ENCODE measurements around the gene UGT1A3. TPM values are rescaled to one million over a fixed set of nuclear protein-coding genes. Genes with fewer than 3 reads are reported as not detected.

The UGT1A3 gene
- total and polyA plus RNA-seq, 5 donors from 2014 or later: not detected

DNA sequence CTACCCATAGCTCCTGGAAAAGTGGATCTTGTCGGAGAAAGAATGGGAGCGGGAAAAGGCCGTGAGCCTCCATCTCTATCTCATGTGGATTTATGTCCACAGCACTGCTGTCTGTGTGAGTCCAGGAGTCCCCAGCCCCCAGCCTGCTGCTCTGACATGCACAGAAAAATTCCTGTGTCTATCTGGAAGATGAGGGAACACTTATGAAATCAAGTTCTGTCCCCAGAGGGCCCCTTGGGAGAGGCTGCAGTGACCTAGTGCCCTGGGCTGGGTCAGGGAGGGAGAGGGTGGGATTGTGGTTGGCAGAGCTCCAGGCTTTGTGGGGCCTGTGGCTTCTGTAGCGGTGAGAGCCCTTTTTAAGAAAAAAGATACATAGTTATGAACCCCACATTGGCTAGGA, 87.9 kb downstream of the UGT1A3 start:
- Mint-ChIP-seq H3K36me3 (no peaks in the 10 kb centered on the region), H3K9me3 (peaks cover 0 to 1% (median 0%) of the 10 kb centered on the region in 7 donors), H3K4me1 (no peaks in the 10 kb centered on the region), H3K4me3 (no peak overlapping the region), H3K27me3 (peaks cover 34% of the 10 kb centered on the region), H3K27ac (no peak overlapping the region)
- Histone ChIP-seq H3K4me1 (ENCODE audit: control insufficient read depth, insufficient read depth, low read length, poor library complexity, severe bottlenecking) (no peaks in the 10 kb centered on the region), H3K36me3 (ENCODE audit: control insufficient read depth, insufficient read depth, low read length) (no peaks in the 10 kb centered on the region), H3K9me3 (ENCODE audit: control insufficient read depth in 2 of 2, low read length in 2 of 2) (no peaks in the 10 kb centered on the region), H3K27me3 (ENCODE audit: control insufficient read depth, insufficient read depth, low read length) (no peaks in the 10 kb centered on the region), H3K4me3 (ENCODE audit: low read depth, low read length) (no peak overlapping the region), H3K27ac (ENCODE audit: insufficient read depth, low read length, poor library complexity, severe bottlenecking) (no peak overlapping the region)
- no peak for ATAC-seq (ENCODE audit: low read depth in 2 of 2)
- DNase-seq: no peak

DNA sequence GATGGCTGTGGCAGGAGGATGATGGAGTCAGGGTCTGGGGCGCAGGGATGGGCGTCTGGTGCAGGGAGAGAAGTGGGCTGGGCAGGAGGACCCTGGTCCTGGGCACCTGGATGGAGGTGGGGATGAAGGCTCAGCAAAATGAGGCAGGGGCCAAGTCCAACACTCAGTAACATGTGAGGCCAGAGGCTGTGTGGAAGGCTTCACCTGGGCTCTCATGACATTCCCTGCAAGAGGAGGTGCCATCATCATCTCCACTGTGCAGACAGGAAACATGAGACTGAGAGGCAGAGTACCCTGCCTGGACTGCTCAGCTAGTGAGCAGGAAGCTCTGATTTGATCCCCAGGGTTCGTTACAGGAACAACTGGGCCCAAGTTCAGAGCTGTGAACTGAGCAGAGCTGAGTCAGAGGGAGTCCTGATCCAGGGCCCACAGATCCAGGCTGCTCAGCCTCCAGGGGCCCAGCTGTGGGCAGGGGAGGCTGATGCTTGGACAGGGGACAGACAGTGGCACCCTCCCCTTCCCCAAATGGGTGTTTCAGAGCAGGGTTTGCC, 88.6 kb downstream of the UGT1A3 start:
- no peak overlapping the region for H3K4me3 Mint-ChIP-seq
- Histone ChIP-seq H3K4me1 (ENCODE audit: control insufficient read depth, insufficient read depth, low read length, poor library complexity, severe bottlenecking) (no peaks in the 10 kb centered on the region), H3K36me3 (ENCODE audit: control insufficient read depth, insufficient read depth, low read length) (no peaks in the 10 kb centered on the region), H3K4me3 (ENCODE audit: low read depth, low read length) (no peak overlapping the region), H3K27ac (ENCODE audit: insufficient read depth, low read length, poor library complexity, severe bottlenecking) (no peak overlapping the region), H3K27me3 (ENCODE audit: control insufficient read depth, insufficient read depth, low read length) (no peaks in the 10 kb centered on the region), H3K9me3 (ENCODE audit: control insufficient read depth in 2 of 2, low read length in 2 of 2) (no peaks in the 10 kb centered on the region)
- no peak for DNase-seq
- no peaks in the 10 kb centered on the region for H3K4me1 Mint-ChIP-seq
- no peak for ATAC-seq (ENCODE audit: low read depth in 2 of 2)
- peaks cover 0 to 1% (median 0%) of the 10 kb centered on the region in 7 donors for H3K9me3 Mint-ChIP-seq
- H3K27ac Mint-ChIP-seq: peak overlapping the region in 2 of 3 donors; percentile 33 to 85
- H3K27me3 Mint-ChIP-seq: peaks cover 34% of the 10 kb centered on the region
- no peaks in the 10 kb centered on the region for H3K36me3 Mint-ChIP-seq

DNA sequence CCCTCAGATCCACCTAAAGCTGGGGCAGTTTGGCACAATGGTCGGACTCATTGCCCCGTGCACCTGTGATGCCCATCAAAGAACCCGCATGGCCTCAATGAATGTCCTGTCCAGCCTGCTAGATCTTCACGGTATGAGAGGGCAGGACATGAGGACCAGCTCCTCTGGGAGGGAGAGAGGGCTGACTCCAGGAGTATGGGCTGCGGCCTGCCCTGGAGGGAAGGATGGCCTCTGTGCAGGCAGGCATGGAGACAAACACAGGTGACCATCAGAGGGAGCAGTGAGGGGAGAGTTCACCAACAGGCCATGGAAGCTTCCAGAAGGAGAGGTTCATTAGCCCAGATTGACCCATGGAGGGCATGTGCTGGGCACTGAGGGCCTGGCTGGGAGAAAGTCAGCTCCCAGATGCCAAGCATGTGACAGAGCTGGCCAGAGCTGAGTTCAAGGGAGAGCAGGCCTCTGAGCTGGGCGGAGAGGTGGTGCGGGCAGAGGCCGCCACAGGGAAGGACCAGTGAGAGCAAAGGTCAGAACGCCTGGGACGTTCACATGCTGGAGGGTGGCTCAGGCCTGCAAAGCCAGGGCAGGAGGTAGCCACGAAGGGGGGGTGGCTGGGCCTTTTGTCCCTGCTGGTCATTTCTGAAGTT, 89.3 kb downstream of the UGT1A3 start:
- Mint-ChIP-seq H3K27ac (no peak overlapping the region), H3K4me3 (no peak overlapping the region), H3K9me3 (peaks cover 0 to 1% (median 0%) of the 10 kb centered on the region in 7 donors), H3K27me3 (peaks cover 31% of the 10 kb centered on the region), H3K4me1 (no peaks in the 10 kb centered on the region), H3K36me3 (no peaks in the 10 kb centered on the region)
- Histone ChIP-seq H3K27me3 (ENCODE audit: control insufficient read depth, insufficient read depth, low read length) (no peaks in the 10 kb centered on the region), H3K4me1 (ENCODE audit: control insufficient read depth, insufficient read depth, low read length, poor library complexity, severe bottlenecking) (no peaks in the 10 kb centered on the region), H3K4me3 (ENCODE audit: low read depth, low read length) (no peak overlapping the region), H3K36me3 (ENCODE audit: control insufficient read depth, insufficient read depth, low read length) (no peaks in the 10 kb centered on the region), H3K9me3 (ENCODE audit: control insufficient read depth in 2 of 2, low read length in 2 of 2) (no peaks in the 10 kb centered on the region), H3K27ac (ENCODE audit: insufficient read depth, low read length, poor library complexity, severe bottlenecking) (no peak overlapping the region)
- DNase-seq (no peak), ATAC-seq (ENCODE audit: low read depth in 2 of 2) (no peak)

DNA sequence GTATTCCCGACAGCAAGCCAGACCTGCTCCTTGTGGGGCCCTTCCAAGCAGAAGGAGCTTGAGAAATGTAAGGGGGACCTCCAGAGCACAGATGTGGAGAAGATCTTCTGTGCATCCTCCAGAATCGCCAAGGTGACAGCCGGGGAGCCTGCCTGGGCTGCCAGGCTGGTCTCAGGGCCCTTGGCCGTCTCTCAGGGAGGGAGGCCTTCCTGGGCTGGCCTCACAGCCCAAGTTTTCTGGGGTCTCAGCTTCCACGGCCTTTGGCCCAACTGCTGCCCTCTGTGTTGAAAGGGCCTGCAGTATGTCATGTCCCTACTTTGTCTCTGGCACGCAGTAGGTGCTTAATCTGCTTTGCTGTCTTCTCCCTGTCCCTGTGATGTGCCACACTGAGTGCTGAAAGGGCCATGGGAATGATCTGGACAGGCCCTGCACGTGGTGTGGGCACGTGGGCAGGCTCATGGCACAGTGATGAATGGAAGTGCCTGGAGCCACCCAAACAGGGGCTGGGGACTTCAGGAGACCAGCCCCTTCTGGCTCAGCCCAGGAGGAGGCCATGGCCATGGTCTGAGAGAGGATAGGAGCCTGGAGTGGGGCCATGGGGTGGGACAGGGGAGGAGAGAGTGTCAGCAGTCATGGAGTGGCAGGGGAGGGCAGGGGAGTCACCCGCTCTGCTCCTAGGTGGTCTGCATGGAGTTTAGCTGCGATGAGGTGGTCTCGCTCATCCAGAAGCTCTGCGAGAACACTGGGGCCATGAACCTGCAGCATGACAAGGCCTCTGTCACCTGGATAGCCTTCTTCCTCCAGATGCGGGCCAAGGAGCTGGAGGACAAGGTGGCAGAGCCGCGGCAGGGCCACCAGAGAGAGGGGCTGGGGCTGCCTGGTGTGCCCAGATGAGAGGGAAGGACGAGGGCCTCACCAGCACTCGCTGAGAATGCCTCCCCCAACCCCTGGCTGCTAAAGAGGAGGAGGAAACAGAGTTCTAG, 90.1 kb downstream of the UGT1A3 start:
- Histone ChIP-seq H3K4me1 (ENCODE audit: control insufficient read depth, insufficient read depth, low read length, poor library complexity, severe bottlenecking) (no peaks in the 10 kb centered on the region), H3K27ac (ENCODE audit: insufficient read depth, low read length, poor library complexity, severe bottlenecking) (no peak overlapping the region), H3K9me3 (ENCODE audit: control insufficient read depth in 2 of 2, low read length in 2 of 2) (no peaks in the 10 kb centered on the region), H3K27me3 (ENCODE audit: control insufficient read depth, insufficient read depth, low read length) (no peaks in the 10 kb centered on the region), H3K4me3 (ENCODE audit: low read depth, low read length) (no peak overlapping the region), H3K36me3 (ENCODE audit: control insufficient read depth, insufficient read depth, low read length) (no peaks in the 10 kb centered on the region)
- Mint-ChIP-seq H3K27ac (no peak overlapping the region), H3K27me3 (peaks cover 23% of the 10 kb centered on the region), H3K4me3 (no peak overlapping the region), H3K9me3 (peaks cover 0 to 1% (median 0%) of the 10 kb centered on the region in 7 donors), H3K36me3 (no peaks in the 10 kb centered on the region), H3K4me1 (no peaks in the 10 kb centered on the region)
- DNase-seq (no peak), ATAC-seq (ENCODE audit: low read depth in 2 of 2) (no peak)

DNA sequence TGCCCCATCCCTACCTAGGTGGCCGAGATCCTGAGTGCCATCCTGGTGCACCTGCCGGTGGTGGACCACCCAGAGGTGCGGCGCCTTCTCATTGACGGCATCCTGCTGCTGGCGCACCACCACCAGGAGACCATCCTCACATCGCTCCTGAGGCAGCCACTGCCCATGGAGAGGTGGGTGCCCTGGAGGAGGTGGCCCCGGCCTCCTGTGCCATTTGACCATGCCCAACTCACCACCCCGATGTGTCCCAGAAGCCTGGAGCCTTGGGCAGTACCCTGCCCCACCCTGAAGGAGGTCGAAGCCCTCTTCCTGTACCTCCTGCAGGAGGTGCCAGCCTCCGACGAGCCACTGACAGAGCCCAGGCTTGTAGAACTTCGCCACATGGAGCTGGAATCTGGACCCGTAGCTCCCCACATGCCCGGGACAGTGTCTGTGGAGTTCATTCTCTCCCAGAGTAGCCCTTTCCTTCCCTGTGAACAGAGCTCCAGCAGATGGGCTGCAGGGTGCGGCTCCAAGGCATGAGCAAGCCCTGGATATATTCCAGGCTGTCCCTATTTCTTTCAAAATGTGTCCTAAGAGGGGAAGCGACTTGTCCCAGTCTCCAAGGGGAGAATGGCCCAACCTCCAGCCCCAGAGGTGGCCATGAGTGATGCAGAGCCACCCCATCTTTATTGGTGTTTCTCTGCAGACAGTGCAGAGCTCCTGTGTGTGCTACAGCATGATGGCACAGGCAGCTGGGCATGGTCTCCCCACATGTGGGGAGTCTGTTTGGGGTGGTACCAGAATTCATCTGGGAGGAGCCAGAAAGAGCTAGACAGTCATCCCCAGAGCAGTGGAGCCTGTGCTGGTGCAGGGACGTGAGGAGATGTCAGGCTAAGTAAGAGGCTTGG, 91.3 kb downstream of the UGT1A3 start:
- H3K36me3 ChIP-seq (ENCODE audit: control insufficient read depth, insufficient read depth, low read length): no peaks in the 10 kb centered on the region
- no peaks in the 10 kb centered on the region for H3K4me1 Mint-ChIP-seq
- no peaks in the 10 kb centered on the region for H3K4me1 ChIP-seq (ENCODE audit: control insufficient read depth, insufficient read depth, low read length, poor library complexity, severe bottlenecking)
- DNase-seq (no peak), ATAC-seq (ENCODE audit: low read depth in 2 of 2) (no peak)
- no peak overlapping the region for H3K27ac ChIP-seq (ENCODE audit: insufficient read depth, low read length, poor library complexity, severe bottlenecking)
- H3K4me3 ChIP-seq (ENCODE audit: low read depth, low read length): no peak overlapping the region
- H3K36me3 Mint-ChIP-seq: no peaks in the 10 kb centered on the region
- H3K27ac Mint-ChIP-seq: no peak overlapping the region
- peaks cover 19% of the 10 kb centered on the region for H3K27me3 Mint-ChIP-seq
- H3K4me3 Mint-ChIP-seq: no peak overlapping the region
- no peaks in the 10 kb centered on the region for H3K9me3 ChIP-seq (ENCODE audit: control insufficient read depth in 2 of 2, low read length in 2 of 2)
- H3K27me3 ChIP-seq (ENCODE audit: control insufficient read depth, insufficient read depth, low read length): no peaks in the 10 kb centered on the region
- H3K9me3 Mint-ChIP-seq: peaks cover 0 to 1% (median 0%) of the 10 kb centered on the region in 7 donors

DNA sequence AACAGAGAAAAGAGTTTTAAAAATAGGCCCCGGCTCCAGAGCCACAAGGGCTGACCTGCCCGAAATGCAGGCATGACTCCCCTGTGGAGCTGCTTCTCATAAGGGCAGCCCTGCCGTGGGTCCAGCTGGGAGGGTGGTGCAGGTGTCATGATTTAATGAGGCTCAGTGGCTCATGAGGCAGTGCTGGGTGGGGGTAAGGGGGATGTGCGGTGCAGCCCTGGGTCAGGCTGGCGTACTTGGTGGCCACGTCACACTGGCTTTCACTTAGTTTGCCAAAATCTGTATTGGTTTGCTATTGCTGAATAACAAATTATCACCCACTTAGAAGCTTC, 91.9 kb downstream of the UGT1A3 start:
- H3K4me3 Mint-ChIP-seq: no peak overlapping the region
- no peak overlapping the region for H3K27ac Mint-ChIP-seq
- Histone ChIP-seq H3K4me3 (ENCODE audit: low read depth, low read length) (no peak overlapping the region), H3K27me3 (ENCODE audit: control insufficient read depth, insufficient read depth, low read length) (no peaks in the 10 kb centered on the region), H3K36me3 (ENCODE audit: control insufficient read depth, insufficient read depth, low read length) (no peaks in the 10 kb centered on the region), H3K9me3 (ENCODE audit: control insufficient read depth in 2 of 2, low read length in 2 of 2) (no peaks in the 10 kb centered on the region), H3K27ac (ENCODE audit: insufficient read depth, low read length, poor library complexity, severe bottlenecking) (no peak overlapping the region), H3K4me1 (ENCODE audit: control insufficient read depth, insufficient read depth, low read length, poor library complexity, severe bottlenecking) (no peaks in the 10 kb centered on the region)
- H3K9me3 Mint-ChIP-seq: peaks cover 0 to 1% (median 0%) of the 10 kb centered on the region in 7 donors
- H3K36me3 Mint-ChIP-seq: peaks cover 4% of the 10 kb centered on the region
- no peak for DNase-seq
- ATAC-seq (ENCODE audit: low read depth in 2 of 2): no peak
- H3K27me3 Mint-ChIP-seq: peaks cover 18% of the 10 kb centered on the region
- no peaks in the 10 kb centered on the region for H3K4me1 Mint-ChIP-seq

DNA sequence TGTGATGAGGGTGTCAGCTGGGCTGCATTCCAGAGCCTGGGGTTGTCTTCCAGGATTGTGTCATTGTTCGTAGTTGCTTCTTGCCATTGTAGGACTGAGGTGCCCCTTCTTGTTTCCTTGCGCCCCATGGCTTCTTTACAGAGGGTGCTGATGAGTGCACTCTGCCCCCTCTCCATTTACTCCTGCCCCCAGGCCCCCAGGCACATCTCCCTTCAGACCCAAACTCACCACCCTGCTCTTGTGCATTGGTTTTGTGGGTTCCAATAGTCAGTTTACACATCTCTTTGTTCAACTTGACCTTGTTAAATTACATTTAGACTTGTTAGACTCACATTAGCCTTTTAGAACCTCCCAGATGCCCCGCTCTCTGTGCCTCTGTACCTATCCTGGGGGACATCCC, 92.4 kb downstream of the UGT1A3 start:
- Histone ChIP-seq H3K4me3 (ENCODE audit: low read depth, low read length) (no peak overlapping the region), H3K27me3 (ENCODE audit: control insufficient read depth, insufficient read depth, low read length) (no peaks in the 10 kb centered on the region), H3K36me3 (ENCODE audit: control insufficient read depth, insufficient read depth, low read length) (no peaks in the 10 kb centered on the region), H3K9me3 (ENCODE audit: control insufficient read depth in 2 of 2, low read length in 2 of 2) (no peaks in the 10 kb centered on the region), H3K4me1 (ENCODE audit: control insufficient read depth, insufficient read depth, low read length, poor library complexity, severe bottlenecking) (no peaks in the 10 kb centered on the region), H3K27ac (ENCODE audit: insufficient read depth, low read length, poor library complexity, severe bottlenecking) (no peak overlapping the region)
- ATAC-seq (ENCODE audit: low read depth in 2 of 2) (no peak), DNase-seq (no peak)
- Mint-ChIP-seq H3K9me3 (peaks cover 0 to 1% (median 0%) of the 10 kb centered on the region in 7 donors), H3K4me3 (no peak overlapping the region), H3K4me1 (no peaks in the 10 kb centered on the region), H3K36me3 (peaks cover 4% of the 10 kb centered on the region), H3K27me3 (peaks cover 18% of the 10 kb centered on the region), H3K27ac (no peak overlapping the region)
